Measurements from ENCODE around the gene DDAH2.

Gene DDAH2

GRCh38 chr6:31689249-31690110 is 39.6 kb downstream of the DDAH2 start:
- no peak overlapping the region for H3K4me3 ChIP-seq (ENCODE audit: low read depth, low read length)
- TF ChIP-seq, protein P1, sequence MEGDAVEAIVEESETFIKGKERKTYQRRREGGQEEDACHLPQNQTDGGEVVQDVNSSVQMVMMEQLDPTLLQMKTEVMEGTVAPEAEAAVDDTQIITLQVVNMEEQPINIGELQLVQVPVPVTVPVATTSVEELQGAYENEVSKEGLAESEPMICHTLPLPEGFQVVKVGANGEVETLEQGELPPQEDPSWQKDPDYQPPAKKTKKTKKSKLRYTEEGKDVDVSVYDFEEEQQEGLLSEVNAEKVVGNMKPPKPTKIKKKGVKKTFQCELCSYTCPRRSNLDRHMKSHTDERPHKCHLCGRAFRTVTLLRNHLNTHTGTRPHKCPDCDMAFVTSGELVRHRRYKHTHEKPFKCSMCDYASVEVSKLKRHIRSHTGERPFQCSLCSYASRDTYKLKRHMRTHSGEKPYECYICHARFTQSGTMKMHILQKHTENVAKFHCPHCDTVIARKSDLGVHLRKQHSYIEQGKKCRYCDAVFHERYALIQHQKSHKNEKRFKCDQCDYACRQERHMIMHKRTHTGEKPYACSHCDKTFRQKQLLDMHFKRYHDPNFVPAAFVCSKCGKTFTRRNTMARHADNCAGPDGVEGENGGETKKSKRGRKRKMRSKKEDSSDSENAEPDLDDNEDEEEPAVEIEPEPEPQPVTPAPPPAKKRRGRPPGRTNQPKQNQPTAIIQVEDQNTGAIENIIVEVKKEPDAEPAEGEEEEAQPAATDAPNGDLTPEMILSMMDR (IDR thresholded peaks at IDR 0.05; ENCODE audit: low read depth, low read length, missing control alignments): peak; percentile 61
- no peak for DNase-seq (ENCODE audit: low read depth)

DNA sequence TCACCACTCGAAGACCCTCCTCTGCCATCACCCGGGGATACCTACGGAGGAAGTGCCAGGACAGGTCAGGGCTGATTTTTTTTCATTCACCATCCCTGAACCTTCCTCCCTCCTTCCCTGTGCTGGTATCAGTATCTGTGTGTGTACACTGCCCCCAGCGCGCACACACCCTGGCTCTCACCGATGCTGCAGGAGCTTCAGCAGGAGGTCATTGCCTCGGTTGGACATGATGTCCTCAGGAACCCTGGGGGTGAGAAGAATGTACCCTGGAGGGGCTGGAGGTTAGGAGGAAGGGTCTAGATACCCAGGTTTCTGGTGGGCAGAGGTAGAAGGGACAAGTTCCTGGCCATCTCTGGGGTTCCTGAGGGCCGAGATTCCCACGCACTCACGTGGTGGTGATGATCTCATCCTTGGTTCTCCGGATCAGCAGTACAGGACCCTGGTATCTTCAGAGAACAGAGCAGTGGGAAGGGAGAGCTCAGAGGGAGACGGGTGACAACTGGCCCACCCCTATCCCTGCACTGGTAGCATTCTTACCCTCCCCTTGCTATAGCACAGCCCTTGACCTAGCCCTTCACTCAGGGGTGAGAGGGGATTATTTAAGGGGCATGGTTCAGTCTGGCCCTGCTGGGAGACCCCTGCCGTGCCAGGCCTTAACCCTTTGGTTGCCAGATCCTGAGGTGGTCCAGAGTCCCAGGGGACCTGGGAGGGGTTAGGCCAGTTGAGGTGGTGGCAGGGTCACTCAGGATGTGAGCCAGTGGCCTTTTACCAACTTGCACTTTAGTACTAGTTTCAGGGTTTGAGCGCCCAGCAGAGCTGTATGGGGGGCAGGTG is 41.0 kb downstream of the DDAH2 start:
- TF ChIP-seq, protein P1 (IDR thresholded peaks at IDR 0.05; ENCODE audit: low read depth, low read length, missing control alignments): no peak
- no peak for DNase-seq (ENCODE audit: low read depth)
- H3K4me3 ChIP-seq (ENCODE audit: low read depth, low read length): no peak overlapping the region

- H3K4me3 ChIP-seq (ENCODE audit: low read depth, low read length): no peak overlapping the region
- no peak for DNase-seq (ENCODE audit: low read depth)
- TF ChIP-seq, protein P1 (IDR thresholded peaks at IDR 0.05; ENCODE audit: low read depth, low read length, missing control alignments): no peak
Observed at GRCh38 chr6:31687321-31687720, 41.8 kb downstream of the DDAH2 start.

DNA sequence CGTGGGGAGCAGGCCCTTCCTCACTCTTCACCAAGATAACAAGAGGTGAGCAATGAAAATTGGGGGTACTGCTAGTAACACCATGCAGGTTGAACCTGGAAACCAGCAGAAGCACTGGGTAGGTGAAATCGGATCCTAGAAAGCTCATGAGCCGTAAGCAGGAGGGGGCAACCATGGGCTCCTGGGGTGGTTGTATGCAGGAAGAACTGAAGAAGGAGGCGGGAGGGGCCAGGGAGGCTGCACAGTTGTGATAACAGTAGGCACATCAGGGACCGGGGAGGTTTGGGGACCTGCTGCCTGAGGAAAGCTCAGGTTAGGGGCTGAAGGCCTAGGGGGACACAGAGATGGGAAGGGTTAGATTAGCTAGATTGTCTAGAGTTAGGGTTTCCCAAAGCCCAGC is 42.6 kb downstream of the DDAH2 start:
- no peak for DNase-seq (ENCODE audit: low read depth)
- H3K4me3 ChIP-seq (ENCODE audit: low read depth, low read length): no peak overlapping the region
- TF ChIP-seq, protein P1 (IDR thresholded peaks at IDR 0.05; ENCODE audit: low read depth, low read length, missing control alignments): no peak

GRCh38 chr6:31683591-31683990 is 45.5 kb downstream of the DDAH2 start:
- no peak for DNase-seq (ENCODE audit: low read depth)
- TF ChIP-seq, protein P1 (IDR thresholded peaks at IDR 0.05; ENCODE audit: low read depth, low read length, missing control alignments): no peak
- H3K4me3 ChIP-seq (ENCODE audit: low read depth, low read length): no peak overlapping the region

DNA sequence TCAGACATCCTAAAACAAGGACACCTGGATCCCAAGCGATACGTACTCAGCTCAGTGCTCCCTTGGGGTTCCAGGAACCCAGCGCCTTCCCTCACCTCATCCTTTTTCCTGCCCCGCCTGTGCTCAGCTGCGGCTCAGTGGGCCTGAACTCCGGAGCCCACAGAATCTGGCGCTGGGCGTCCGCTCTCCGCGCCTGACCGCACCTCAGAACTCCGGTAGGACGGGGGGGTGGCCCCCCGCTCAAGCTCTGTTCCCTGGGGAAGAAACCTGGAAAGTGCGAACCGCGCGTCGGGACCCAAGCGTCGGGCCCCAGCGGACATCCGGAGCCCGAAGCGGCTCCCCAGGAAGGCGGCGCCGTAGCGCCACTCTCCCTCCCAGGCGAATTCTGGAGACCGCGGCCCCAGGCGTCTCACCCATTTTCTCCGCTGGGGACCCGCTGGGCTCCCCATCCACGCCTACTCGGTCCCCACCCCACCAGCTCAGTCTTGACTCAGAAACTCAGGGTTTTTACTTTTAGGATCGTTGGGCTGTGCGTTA is 47.9 kb downstream of the DDAH2 start:
- TF ChIP-seq, protein P1 (IDR thresholded peaks at IDR 0.05; ENCODE audit: low read depth, low read length, missing control alignments): peak; percentile 15
- DNase-seq (ENCODE audit: low read depth): no peak
- peak overlapping the region; percentile 44 for H3K4me3 ChIP-seq (ENCODE audit: low read depth, low read length)
